Superior temporal gyrus (tissue), 1 donor: ENCODE data around the gene TANC1.
A peak's percentile ranks its signal among the peaks of the same experiment; 100 is the strongest.

Source experiments
- DNase-seq: peaks from one replicate; pipeline ENCODE4 v3.0.0-alpha.2; 2016; ENCODE audit errors: extremely low spot score

Gene TANC1

DNA sequence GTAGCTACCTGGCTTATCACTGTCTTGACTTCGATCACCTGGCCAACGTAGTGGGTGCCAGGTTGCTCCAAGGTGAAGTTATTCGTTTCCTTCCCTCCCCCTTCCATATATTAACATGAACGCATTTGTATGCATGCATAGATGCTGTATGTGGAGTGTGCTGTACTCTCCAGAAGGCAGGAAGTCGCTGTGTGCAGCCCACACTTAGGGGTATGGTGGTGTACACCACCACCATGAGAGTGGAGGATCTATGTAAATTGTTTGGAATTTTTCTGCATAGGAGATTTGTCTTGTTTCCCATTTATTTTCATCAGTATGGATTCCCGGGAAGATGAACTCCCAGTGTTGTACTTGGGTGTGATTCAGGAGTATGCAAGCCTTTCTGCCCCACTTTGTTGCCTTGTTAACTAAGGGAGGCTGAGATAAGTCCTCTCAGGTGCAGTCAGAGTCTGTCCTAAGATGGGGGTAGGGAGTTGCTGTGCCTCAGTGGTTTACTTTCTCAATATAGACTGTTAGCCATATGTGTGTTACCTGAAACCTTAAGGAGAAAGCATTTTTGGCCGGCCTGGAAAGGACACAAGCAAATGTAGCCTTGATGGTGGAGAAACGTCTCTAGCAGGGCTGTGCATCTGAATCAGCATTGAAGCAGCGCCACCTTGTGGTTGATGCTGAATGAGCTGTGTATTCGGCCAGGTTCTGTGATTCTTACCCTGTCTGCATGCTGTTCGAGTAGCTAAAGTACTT lies 149.8 kb downstream of the TANC1 start:
- DNase-seq, result peak; percentile 99

DNA sequence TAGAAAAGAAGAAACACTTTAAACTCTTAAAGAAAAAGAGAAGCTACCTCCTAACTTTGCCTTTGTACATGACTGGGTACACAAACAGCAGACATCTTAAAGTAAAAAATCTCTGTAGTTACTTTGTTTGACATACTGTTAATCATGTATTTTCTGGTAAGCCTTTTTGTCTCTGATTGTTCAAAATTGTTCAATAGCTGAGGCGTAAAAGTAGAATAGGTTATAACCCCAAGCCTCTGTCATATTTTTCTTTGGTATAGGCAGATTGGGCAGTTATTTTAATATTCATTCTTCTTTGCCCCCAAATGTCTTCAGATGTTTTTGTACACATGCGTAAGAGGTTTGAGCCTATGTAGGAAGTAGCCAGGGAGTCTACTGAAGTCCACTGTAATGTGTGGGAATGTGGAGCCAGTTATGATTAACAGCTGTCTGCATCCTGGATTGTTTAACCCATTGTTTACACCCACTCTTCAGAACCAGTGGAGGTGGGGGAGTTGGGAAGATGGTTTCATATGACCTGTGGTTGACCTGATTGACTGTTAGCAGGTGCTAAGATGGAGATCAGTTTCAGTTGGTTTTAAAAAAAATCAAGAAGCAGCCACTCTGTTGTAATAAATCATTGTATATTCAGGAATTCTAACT lies 150.5 kb downstream of the TANC1 start:
- DNase-seq, result no peak

DNA sequence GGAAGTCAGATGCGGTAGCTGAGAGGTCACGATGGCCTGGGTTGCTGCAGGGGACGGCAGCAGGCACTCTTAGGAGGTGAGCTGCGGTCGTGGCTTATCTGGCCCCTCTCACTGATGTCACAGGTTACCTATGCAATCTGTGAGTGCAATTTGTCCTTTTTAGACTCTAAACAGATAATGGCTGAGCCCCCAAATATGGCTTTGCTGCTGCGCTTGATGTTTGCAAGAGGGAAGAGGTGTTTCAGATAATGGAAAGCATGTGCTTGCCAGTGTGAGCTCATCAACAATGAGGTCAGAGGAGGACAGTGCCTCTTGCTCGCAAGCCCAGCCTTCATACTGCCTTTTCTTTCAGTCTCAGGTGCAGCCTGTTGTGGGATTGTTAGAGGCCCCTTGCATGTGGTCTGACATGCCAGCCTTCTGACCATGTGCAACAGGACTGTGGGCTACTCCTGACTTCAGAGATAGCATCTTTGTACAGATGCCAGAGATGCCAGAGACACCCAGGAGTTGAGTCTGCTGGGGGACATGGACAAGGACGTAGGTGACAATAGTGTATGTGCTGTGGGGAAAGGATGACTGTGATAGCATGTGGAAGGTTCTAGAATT lies 151.3 kb downstream of the TANC1 start:
- DNase-seq, result no peak

DNA sequence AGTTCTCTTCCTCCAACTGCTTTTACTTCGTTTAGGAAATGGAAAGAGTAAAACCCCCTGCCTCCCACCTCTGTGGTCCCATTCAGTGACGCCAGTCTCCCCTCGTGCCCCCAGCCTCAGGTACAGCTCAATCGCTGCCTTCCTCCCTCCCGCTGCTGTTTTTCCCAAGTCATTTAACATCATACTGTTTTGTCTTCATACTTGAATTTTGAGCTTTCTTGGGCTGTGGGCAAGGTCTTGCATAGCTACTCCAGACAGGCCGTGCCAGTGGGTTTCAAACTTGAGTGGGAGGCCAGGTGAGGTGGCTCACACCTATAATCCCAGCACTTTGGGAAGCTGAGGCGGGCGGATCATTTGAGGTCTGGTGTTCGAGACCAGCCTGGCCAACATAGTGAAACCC lies 155.3 kb downstream of the TANC1 start:
- no peak for DNase-seq

DNA sequence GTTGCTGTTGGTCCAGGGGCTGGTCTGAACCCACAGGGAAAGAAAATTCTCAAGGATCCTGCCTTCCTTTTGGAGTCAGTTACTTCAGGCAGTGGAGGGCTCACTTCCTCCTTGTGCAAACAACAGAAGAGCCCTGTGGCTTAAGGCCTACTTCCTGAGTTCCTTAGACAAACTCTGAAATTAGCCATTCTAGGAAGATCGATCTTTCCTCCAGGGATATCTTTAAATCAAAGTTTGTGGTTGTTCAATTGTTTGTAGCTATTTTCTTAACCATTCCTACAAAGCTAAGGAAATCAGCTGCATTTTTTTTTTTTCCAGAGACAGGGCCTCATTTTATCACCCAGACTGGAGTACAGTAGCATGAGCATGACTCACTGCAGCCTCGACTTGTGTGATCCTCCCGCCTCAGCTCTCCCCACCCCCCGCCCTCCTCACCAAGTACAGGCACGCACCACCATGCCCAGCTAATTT lies 156.0 kb downstream of the TANC1 start:
- no peak for DNase-seq

DNA sequence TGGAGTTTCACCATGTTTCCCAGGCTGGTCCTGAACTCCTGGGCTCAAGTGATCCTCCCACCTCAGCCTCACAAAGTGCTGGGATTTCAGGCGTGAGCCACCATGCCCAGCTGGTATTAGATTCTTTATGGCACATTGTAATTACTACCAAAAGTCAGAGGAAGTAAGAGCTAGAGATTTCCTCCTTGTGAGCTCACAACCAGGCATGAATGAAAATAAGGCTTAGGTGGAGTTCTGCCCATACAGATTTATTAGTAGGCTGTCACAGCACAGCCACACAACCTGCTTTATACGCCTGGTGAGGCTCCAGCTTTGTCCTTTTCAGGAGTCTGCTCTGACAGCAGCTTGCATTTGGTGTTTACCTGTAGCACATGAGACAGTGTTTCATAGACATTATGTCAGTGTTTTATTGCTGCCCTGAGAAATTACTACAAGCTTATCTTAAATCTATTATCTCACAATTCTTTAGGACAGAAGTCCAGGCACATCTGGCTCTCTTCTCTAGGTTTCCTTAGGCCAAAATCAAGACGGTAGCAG lies 156.6 kb downstream of the TANC1 start:
- no peak for DNase-seq

DNA sequence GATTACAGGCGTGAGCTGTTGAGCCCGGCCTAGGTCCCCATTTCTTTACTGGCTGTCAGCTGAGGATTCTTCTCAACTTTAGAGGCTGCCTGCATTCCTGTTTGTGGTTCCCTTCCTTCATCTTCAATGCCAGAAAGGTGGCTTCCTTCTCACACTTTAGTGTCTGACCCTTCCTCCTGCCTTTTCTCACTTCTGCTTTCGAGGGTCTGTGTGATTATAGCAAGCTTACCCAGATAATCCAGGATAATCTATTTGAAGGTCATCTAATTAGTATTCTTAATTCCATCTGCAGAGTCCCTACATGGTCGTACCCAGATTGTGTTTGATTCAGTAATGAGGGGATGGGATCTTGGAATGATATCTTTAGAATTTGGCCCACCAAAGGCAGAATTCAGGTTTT lies 157.4 kb downstream of the TANC1 start:
- no peak for DNase-seq

DNA sequence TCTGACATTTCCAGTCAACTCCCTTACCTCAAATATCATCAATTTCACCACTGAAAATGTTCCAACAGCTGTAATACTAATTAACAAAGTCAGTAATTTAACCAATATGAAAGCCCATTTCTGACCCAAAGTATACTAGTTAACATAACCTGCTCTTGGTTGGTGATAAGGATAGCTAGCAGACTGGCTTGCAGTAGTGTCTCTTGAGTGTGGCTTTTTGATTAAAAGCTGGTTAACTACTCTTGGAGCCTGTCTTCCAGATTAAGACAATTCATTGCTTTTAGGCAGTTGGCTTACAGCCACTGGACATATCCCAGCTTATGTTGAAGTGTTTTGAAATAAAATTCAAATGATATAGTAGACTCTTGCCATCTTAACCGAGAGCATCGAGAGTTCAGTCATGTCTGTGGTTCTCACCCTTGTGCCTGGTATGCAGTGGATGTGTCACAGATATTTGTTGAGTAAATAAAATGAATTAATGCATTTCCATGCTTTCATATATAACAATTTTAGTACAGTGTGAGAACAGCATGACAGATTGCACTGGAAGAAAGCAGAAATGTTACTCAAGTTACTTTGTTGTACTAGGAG lies 158.1 kb downstream of the TANC1 start:
- DNase-seq, result no peak

DNA sequence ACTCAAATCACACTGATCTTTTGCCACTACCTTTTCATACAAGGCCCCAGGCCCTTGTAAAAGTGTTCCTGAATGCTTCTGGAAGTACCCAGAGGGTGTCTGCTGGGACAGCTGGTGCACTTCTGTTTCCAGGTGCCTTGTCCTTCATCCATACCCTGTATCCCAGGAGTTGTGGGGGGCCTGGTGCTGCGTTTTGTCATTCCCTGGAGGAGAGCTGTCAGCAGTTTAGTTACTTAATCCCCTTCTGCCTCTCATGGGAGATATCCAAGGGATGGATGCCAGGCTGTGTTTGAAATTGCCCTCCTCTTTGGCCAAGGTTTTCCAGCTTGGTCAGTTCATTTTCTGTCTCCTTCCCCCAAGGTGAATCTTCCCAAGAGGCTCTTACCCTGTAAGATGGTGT lies 159.8 kb downstream of the TANC1 start:
- no peak for DNase-seq

DNA sequence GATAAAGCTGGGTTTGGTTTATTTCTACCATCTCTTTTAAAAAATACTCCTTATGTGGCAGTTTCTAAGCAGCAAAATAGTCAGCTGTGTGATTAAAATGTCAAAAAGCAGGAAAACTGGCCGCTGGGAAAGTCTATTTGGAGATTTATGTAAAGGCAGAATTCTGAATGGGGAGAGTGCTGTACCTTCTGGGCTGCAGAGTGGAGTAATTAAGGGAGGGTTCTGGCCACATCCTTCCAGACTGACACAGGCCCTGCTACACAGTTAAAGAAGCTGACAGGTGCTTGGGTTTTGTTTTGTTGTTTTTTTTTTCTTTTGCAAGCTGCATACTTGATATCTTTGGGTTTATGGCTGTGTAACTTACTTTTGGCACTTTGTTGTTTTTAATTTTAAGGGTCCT lies 160.8 kb downstream of the TANC1 start:
- DNase-seq, result no peak

DNA sequence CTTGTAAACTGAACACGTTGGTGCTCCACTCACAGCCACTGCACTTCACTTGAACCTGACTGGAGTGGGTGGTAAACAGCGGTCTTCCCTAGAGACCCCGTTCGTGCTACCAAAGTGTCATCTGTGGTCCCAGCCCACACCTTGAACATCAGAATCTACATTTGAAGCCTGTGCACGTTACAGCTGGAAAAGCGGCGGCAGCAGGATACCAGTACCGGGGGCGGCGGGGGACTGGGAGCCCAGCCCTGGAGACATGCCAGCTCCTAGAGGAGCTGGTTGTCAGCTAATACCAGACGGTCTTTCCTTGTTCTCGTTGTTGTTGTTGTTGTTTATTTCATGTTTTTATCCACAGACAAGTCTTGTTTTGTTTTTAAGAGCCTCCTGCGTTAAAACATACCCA lies 161.4 kb downstream of the TANC1 start:
- DNase-seq, result no peak

DNA sequence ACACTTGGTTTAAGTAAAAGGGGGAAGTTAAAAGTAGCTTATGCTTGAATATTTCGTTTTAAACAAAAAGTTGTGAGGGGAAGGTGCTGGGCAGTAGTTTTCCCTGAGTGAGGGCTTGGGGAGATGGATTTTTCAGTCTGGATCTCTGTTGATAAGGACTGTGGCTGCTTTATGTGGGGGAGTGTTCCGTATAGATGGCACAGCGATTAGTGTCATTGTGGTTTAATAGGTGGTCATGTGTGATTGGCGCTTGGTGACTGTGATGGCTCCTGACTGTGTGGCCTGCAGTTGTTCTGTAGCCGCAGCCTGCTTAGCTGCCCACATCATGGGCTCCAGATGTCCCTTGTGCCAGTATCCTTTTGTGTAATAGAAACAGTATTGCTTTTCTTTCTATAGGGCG lies 161.9 kb downstream of the TANC1 start:
- DNase-seq, result no peak

DNA sequence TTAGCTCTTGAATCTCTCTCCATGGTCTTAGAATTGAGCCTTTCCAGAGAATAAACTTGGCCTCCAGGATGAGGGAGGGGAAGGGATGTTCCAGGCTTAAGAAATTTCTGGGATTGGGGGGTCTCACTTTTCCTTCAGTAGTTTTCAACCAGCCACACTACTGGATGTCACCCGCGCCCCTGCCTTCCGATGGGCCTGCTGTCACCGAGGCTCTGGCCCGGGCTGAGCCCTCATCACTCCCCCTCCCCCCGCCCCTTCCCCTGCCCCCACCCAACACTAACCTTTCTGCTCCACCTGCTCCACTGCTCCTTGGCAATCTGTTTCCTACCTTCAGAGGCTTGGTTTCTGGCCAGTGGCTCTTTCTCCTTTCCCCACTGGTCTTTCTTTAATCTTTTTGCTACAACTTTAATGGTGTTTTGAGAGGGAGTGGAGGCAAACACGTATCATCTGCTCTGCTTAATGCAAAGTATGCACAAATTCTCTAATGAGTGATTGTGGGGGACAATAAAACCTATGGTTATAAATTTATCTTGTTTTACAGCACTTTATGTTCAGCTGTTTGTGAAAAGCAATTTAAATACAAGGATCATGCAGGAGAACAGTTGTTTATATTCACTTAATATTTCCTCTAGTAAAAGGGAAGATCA lies 162.9 kb downstream of the TANC1 start:
- no peak for DNase-seq

DNA sequence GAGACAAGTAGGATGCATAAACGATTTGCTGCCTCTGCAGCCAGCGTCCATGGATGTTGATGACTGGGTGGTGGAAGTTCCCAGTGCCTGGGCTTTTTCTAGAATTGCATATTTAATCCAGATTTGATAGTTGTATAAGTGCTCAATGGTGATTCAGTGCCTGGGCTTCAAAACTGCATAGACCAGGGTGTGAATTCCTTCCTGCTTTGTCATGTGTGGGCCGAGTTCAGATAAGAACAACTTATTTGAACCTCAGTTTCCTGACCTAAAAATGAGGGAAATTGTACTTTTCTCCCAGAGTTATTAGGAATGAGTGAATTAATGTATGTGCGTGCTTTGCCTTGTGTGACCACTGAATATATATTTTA lies 163.5 kb downstream of the TANC1 start:
- DNase-seq, result no peak

DNA sequence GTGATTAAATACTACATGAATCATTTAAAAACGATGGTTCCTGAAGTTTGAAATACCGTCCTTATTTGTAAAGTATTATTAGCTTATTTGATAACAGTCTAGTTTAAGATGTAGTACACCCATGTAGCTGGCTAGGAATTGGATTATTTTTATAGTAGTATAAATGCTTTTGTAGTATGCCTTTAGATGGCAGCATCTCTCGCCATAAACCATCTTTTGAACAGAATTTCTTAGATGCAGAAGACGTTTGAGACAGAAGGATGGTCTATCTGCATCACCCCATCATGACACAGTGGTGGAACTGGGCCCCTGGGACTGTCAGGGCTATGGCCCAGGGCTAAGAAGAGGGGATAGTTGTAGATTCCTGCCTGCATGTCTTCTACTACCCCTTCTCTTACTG lies 165.4 kb downstream of the TANC1 start:
- DNase-seq, result peak; percentile 67

DNA sequence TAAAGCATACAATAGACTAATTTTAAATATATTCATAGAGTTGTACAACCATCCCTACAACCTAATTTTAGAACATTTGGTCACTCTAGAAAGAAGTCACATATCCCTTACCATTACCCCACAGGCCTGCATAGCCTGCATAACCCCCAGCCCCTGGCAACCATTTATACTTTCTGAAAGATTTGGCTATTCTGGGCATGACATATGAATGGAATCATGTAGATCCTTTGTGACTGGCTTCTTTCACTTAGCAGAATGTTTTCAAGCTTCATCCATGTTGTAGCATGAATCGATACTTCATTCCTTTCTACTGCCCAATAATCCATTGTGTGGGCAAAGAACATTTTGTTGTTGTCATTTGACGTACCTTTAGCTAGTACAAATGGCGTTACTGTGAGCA lies 166.5 kb downstream of the TANC1 start:
- no peak for DNase-seq

DNA sequence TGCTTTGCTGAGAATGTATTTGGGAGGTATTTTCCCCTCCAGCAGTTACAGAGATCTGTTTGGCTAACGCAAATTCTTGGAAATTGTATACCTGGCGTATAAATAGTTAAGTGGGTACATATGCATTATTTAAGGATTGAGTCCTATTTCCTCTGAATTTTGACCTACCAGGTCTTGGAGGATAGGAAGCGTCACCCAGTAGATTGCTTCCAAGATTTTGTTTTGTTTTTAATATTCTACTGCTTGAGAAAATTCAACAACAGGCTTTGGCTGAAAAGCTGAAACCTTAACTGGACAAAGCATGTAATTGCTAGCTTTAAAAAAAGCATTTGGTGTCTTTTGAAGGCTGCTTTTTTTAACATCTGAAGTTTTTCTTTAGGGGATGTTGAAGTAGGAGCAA lies 168.0 kb downstream of the TANC1 start:
- no peak for DNase-seq

DNA sequence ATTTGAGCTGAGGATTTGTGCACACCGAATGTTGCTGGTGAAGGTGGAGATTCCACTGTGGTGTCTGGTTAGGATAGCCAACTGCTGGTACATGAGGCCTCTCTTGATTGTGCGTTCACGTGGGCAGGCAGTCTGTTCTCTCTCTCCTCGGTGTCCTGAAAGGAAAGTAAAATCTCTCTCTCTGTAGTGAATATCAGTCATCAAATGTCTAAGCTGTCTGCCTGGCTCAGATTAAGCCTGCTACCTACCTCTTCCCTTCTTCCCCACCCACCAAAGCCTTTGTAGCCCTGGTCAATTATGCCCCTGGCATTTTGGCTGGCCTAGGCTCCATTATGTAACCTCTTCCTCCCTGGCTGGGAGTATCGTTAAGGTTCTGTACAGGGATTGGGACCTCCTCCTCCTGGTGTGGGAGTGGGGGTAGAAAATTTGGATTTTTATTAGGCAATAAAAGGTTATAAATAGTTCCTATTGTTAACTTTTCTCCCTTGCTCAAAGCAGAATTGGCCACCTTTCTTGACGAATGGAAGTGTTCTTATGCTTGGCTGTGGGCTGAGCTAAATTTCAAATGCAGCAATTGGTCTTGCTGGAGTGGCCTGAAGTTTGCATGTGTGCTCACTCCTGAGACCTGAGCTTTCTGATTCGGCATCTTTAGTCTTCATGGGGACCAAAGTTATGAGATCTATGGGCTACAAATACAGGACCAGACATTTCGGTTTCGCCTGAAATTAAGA lies 169.2 kb downstream of the TANC1 start:
- no peak for DNase-seq

DNA sequence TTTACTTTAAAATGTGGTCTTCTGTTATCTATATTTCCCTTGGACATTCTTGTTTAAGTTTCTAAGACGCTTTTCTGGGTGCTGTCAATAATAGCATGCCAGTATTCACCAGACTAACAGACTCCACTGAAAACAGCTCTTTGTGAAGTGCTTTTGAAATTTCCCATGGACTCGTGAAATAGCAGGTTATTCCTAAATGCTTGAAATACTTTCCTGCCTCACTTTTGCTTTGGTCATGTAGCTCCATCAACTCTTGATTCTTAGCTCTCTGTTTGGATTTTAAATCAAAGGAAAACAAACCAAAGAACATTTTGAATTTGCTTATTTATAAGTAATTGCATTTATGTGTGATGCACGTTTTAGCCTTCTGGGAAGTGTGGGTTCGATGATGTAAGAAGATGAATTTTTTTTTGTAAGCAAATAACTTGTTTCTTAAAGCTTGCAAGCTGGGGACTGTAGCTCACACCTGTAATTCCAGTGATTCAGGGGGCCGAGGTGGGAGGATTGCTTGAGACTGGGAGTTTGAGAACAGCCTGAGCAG lies 170.3 kb downstream of the TANC1 start:
- no peak for DNase-seq

DNA sequence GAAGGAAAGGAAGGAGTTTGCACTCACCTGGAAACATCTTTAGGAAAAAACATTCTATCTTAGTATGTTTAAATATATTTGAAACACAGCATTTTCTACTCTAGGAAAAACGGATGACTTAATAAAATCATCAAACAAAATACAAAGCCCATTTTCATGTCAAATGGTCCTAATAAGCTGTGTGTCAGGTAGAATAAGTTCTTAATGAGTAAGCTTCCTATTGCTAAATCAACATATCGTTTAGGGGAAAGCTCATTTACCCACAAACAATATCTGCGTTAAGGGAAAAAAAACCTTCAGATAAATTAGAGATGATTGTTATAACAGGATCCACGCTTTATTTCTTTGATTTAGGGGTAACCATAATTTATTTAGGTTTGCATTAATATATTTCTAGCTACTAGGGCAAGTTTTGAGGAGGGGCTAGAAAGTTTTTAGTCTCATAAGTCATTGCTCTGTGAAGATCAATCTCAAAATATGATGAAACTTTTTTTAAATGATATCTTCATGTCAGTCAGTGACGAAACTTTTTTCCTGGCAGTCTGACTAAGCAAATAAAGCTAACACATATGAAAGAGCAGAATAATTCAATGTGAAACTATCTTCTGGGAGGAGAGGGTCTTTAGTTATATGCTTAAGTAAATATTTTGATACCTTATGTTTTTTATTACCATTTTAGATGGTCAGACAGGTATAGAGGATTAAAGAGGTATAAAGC lies 170.9 kb downstream of the TANC1 start:
- DNase-seq, result no peak
